Neutrophil (primary cell): ENCODE results near the gene GOLGA5.

Experiments used
- H3K27ac ChIP-seq: fragments of 200-600 bp; sonication (generic); 2 replicates; pipeline ENCODE4 v1.5.1; 2016; ENCODE audit warnings: mild to moderate bottlenecking, moderate library complexity
- H3K27me3 ChIP-seq: fragments of 200-600 bp; sonication (generic); 2 replicates; pipeline ENCODE4 v1.6.0; 2016; ENCODE audit warnings: mild to moderate bottlenecking
- H3K36me3 ChIP-seq: fragments of 200-600 bp; sonication (generic); 2 replicates; pipeline ENCODE4 v1.5.1; 2017
- H3K4me1 ChIP-seq, 2 experiments: fragments of 200-600 bp in 1 of 2; sonication (generic) in 1 of 2; 1 replicate in 1 of 2; 2 replicates in 1 of 2; pipeline versions ENCODE4 v1.5.1 to v1.6.1; 2013 to 2016; ENCODE audit warnings: low read depth in 1 of 2, low read length in 1 of 2, mild to moderate bottlenecking in 1 of 2, moderate library complexity in 1 of 2; ENCODE audit not compliant: control insufficient read depth in 1 of 2, insufficient read depth in 1 of 2
- H3K4me3 ChIP-seq, 2 experiments: fragments of 200-600 bp in 1 of 2; sonication (generic) in 1 of 2; 1 replicate in 1 of 2; 2 replicates in 1 of 2; pipeline ENCODE4 v1.5.1; 2013 to 2016; ENCODE audit warnings: low read depth in 1 of 2, low read length in 1 of 2, mild to moderate bottlenecking in 1 of 2, moderate library complexity in 1 of 2
- H3K9me3 ChIP-seq: fragments of 200-600 bp; sonication (generic); 2 replicates; pipeline ENCODE4 v1.5.1; 2016
- TF ChIP-seq, protein P1 (sequence below): fragments of 200-600 bp; sonication (generic); IDR thresholded peaks from 2 replicates; pipeline ENCODE4 v1.5.1; 2016; ENCODE audit warnings: antibody characterized with exemption

Gene GOLGA5

DNA sequence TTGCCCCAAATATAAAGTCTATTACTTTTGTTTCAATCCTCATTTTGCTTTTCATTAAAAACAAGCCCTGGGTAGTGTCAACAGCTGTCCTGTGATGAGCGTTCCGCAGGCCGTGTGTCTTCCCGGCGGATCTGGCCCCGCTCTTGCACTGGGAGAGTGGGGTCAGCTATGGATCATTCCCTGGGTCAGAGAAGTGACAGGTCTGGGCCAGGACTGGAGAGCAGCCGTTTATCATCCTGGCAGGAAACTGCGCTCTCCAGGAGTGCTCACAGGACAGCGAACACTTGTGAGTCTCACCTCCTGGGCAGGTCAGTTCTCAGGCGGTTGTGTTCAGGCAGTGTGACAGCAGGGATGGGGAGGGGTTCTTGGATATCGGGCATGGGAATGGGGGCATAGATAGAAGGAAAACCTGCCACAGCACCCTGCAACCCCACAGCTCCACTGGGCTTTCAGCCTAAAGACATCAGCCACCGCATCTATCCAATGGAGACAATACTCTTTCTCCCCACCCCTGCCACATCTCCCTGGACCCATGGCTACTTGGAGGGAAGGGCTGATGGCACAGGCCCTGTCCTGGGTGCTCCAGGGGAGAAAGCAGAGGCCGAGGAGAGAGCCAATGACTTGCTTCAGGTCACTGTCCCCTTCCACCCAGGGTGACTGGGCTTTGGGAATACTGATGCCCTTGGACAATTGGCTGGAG is 81.0 kb downstream of the GOLGA5 start:
- Histone ChIP-seq H3K4me1 (no peaks in the 10 kb centered on the region), H3K9me3 (no peaks in the 10 kb centered on the region), H3K27me3 (peaks cover 50% of the 10 kb centered on the region), H3K4me3 (no peak overlapping the region), H3K27ac (no peak overlapping the region), H3K36me3 (no peaks in the 10 kb centered on the region)
- TF ChIP-seq, protein P1, sequence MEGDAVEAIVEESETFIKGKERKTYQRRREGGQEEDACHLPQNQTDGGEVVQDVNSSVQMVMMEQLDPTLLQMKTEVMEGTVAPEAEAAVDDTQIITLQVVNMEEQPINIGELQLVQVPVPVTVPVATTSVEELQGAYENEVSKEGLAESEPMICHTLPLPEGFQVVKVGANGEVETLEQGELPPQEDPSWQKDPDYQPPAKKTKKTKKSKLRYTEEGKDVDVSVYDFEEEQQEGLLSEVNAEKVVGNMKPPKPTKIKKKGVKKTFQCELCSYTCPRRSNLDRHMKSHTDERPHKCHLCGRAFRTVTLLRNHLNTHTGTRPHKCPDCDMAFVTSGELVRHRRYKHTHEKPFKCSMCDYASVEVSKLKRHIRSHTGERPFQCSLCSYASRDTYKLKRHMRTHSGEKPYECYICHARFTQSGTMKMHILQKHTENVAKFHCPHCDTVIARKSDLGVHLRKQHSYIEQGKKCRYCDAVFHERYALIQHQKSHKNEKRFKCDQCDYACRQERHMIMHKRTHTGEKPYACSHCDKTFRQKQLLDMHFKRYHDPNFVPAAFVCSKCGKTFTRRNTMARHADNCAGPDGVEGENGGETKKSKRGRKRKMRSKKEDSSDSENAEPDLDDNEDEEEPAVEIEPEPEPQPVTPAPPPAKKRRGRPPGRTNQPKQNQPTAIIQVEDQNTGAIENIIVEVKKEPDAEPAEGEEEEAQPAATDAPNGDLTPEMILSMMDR, result no peak

GRCh38 chr14:92877757-92878431 is 83.8 kb downstream of the GOLGA5 start:
- Histone ChIP-seq H3K4me1 (no peaks in the 10 kb centered on the region), H3K36me3 (no peaks in the 10 kb centered on the region), H3K27me3 (peaks cover 67% of the 10 kb centered on the region), H3K9me3 (no peaks in the 10 kb centered on the region), H3K4me3 (no peak overlapping the region), H3K27ac (no peak overlapping the region)
- TF ChIP-seq, protein P1, result no peak

DNA sequence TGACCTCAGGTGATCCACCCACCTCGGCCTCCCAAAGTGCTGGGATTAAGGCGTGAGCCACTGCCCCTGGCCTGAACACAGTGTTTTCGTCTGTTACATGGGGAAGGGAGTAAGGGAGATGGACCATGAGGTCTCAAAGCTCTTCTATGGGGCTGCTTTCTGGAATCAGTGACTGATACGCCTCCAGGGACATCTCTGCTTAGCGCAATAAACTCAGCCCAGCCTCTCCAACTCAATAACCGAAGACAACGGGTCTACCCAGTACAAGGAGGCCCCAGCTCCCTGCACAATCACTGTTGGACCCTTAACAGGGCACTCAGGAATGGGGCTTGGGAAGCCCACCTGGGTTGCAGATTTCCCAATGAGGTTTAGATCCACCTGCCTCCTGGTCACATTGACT is 86.2 kb downstream of the GOLGA5 start:
- Histone ChIP-seq H3K27me3 (peaks cover 82% of the 10 kb centered on the region), H3K27ac (no peak overlapping the region), H3K36me3 (no peaks in the 10 kb centered on the region), H3K4me3 (no peak overlapping the region), H3K9me3 (no peaks in the 10 kb centered on the region), H3K4me1 (no peaks in the 10 kb centered on the region)
- TF ChIP-seq, protein P1, result no peak

DNA sequence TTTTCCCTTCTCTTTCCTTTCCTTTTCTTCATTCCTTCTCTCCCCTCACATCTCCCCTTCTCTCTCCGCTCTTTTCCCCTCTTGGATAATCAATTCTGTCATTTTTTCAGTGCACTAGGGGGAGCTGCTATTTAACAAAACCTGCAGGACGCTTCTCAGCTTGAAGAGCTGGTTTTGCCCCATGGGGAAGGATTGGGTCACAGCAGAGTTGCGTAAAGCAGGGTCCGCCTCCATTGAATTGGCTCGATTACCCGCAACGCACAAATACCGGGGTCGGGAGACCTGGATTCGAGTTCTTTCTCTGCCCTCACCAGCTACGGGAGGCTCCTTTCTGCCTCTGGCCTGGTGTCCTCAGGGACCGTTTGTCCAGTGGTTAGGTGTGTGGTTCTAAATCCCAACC is 86.7 kb downstream of the GOLGA5 start:
- no peak overlapping the region for H3K4me3 ChIP-seq
- no peaks in the 10 kb centered on the region for H3K36me3 ChIP-seq
- no peaks in the 10 kb centered on the region for H3K4me1 ChIP-seq
- H3K27me3 ChIP-seq, result peaks cover 82% of the 10 kb centered on the region
- H3K9me3 ChIP-seq, result no peaks in the 10 kb centered on the region
- TF ChIP-seq, protein P1, result no peak
- H3K27ac ChIP-seq, result no peak overlapping the region

GRCh38 chr14:92883066-92883465 is 89.0 kb downstream of the GOLGA5 start:
- H3K27me3 ChIP-seq, result peaks cover 83% of the 10 kb centered on the region
- H3K9me3 ChIP-seq, result no peaks in the 10 kb centered on the region
- H3K4me1 ChIP-seq, result no peaks in the 10 kb centered on the region
- no peak overlapping the region for H3K27ac ChIP-seq
- no peak overlapping the region for H3K4me3 ChIP-seq
- TF ChIP-seq, protein P1, result no peak
- no peaks in the 10 kb centered on the region for H3K36me3 ChIP-seq
